ENCODE results near the gene HNRNPL.
A peak's percentile ranks its signal among the peaks of the same experiment; 100 is the strongest.
"Not testable (repeated sequence)": the region's sequence is repeated elsewhere in the genome, so short reads cannot be mapped to it uniquely, and the experiment has no call there.

The HNRNPL gene

GRCh38 chr19:38830039-38830733 is 19.6 kb downstream of the HNRNPL start:
- peak; percentile 58 for DNase-seq (ENCODE audit: low spot score)
- FAIRE-seq: peak; percentile 69

- DNase-seq (ENCODE audit: low spot score); FAIRE-seq: not testable (repeated sequence)
Observed at GRCh38 chr19:38829203-38829602, 20.6 kb downstream of the HNRNPL start.

- DNase-seq (ENCODE audit: low spot score) (no peak), FAIRE-seq (no peak)
Observed at GRCh38 chr19:38826856-38827551, 22.8 kb downstream of the HNRNPL start.

- DNase-seq (ENCODE audit: low spot score); FAIRE-seq: not testable (repeated sequence)
Observed at GRCh38 chr19:38825936-38826335, 23.9 kb downstream of the HNRNPL start.

DNA sequence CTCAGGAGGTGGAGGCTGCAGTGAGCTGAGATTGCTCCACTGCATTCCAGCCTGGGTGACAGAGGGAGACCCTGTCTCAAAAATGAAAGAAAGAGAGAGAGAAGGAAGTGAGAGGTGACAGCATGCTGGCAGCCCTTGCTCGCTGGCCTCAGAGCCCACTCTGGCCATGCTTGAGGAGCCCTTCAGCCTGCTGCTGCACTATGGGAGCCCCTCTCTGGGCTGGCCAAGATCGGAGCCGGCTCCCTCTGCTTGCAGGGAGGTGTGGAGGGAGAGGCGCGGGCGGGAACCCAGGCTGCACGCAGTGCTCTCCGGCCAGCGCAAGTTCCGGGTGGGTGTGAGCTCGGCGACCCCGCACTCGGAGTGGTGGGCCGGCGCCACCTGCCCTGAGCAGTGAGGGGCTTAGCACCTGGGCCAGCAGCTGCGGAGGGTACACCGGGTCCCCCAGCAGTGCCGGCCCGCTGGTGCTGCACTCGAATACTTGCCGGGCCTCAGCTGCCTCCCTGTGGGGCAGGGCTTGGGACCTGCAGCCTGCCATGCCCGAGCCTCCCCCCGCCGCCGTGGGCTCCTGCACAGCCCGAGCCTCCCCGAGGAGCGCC is 28.5 kb downstream of the HNRNPL start:
- not testable (repeated sequence) for FAIRE-seq

GRCh38 chr19:38819231-38819920 is 30.4 kb downstream of the HNRNPL start:
- DNase-seq (ENCODE audit: low spot score) (no peak), FAIRE-seq (no peak)

More for the DNA sequence above, 28.5 kb downstream of the HNRNPL start:
- DNase-seq (ENCODE audit: low spot score): not testable (repeated sequence)

DNA sequence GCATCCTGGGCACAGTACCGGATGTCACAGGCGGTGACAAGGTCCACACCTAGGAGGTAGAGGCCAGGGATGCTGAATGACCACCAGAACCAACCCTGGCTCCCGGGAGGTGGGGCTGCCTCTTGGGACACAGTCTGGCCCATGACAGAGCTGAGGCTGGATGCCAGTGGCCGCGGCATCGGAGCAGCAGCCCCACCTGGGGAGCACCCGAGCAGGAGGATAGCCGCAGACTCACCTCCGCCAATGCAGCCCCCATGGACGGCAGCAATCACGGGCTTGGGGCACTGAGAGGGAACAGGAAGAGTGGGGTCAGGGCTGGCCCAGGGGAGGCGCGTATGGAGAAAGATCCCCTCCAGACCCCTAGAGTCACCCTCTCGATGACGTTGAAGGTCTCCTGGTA is 32.7 kb downstream of the HNRNPL start:
- FAIRE-seq: no peak
- DNase-seq (ENCODE audit: low spot score): no peak

DNA sequence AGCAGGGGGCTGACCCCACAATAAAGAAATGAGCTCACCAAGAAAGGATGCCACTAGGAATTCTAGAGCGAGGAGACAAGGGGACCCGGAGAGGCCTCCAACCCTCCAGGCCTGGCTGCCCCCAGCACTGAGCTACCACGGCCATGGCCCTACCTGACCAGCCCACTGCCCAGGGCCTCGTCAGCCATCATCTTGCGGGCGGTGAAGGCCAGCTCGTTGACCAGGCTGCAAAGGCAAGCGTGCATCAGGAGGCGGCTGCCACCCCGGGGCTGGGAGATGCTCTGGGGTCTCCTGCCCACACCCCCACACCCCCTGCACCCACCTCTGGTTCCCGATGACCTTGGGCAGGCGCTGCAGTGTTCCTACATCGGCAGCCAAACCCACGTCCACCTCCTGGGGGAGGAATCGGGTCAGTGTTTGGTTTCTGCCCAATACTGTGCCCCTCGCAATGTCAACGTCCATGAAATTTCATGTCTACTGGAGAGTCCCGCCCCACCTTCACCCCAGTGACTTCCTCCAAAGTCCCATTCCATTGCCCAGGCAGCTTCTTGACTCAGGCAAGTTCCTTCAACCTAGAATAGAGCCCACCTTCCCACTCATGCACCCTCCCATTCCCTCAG is 33.5 kb downstream of the HNRNPL start:
- DNase-seq (ENCODE audit: low spot score): no peak
- no peak for FAIRE-seq

- FAIRE-seq (no peak), DNase-seq (ENCODE audit: low spot score) (no peak)
Observed at GRCh38 chr19:38815059-38816001, 34.5 kb downstream of the HNRNPL start.

GRCh38 chr19:38813932-38814331 is 35.9 kb downstream of the HNRNPL start:
- DNase-seq (ENCODE audit: low spot score); FAIRE-seq: not testable (repeated sequence)

DNA sequence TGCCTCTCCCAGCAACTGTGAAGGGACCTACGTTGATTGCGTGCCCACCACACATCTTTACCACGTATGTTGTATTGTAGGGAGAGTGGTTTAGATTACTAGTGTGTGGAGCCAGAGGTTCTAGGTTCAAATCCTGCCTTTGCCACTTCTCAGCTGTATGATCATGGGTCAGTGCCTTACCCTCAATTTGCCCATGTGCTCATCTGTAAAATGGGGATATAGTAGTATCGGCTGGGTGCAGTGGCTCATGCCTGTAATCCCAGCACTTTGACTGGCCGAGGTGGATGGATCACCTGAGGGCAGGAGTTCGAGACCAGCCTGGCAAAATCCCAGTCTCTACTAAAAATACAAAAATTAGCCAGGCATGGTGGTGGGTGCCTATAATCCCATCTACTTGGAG is 36.5 kb downstream of the HNRNPL start:
- DNase-seq (ENCODE audit: low spot score) (no peak), FAIRE-seq (no peak)

GRCh38 chr19:38812841-38813320 is 36.9 kb downstream of the HNRNPL start, which contains the start of gene LGALS4:
Gene LGALS4, minus strand, starts transcription at chr19:38812945. Its CDS starts 59 bp downstream, at chr19:38812886.
- FAIRE-seq: no peak
- no peak for DNase-seq (ENCODE audit: low spot score)

- DNase-seq (ENCODE audit: low spot score) (no peak), FAIRE-seq (no peak)
Observed at GRCh38 chr19:38812009-38812840, 37.6 kb downstream of the HNRNPL start.

DNA sequence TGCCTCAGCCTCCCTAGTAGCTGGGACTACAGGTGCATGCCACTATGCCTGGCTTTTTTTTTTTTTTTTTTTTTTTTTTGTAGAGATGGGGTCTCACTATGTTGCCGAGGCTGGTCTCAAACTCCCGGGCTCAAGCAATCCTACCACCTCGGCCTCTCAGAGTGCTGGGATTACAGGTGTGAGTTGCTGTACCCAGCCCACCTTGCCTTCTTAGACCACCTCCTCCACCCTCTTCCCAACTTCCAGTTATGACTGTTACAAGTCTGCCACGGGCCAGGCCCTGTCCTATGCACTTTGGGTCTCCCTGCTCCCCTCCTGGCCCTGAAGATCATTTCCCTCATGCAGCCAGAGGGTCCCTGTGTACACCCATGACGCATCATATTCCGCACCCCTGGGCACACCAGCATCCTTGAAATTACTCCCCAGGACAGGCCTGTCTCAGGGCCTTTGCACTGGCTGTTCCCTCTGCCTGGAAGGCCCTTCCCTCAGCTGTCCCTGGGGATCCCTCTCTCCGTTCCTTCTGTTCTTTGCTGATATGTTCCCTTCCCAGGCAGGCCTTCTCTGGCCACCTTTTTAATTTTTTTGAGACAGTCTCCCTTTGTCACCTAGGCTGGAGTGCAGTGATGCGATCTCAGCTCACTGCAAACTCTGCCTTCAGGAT is 40.1 kb downstream of the HNRNPL start:
- no peak for FAIRE-seq
- DNase-seq (ENCODE audit: low spot score): no peak

DNA sequence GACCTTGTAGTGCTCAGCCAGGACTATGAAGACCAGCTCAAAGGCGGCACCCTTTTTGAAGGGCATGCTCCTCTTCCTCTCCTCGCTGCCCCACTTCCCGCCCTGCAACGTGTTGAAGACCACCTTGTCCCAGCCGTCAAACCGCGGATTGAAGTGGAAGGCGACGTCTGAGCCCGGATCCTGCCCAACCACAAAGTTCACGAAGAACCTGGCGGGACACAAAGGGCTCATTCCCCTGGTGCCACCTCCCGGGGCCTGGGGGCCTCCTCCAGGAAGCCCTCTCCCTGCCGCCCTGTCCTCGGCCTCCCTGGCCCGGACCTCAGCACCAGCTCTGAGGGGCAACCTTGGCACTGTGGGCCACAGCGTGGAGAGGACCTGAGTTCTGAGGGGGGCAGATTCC is 41.0 kb downstream of the HNRNPL start:
- no peak for DNase-seq (ENCODE audit: low spot score)
- FAIRE-seq: no peak

DNA sequence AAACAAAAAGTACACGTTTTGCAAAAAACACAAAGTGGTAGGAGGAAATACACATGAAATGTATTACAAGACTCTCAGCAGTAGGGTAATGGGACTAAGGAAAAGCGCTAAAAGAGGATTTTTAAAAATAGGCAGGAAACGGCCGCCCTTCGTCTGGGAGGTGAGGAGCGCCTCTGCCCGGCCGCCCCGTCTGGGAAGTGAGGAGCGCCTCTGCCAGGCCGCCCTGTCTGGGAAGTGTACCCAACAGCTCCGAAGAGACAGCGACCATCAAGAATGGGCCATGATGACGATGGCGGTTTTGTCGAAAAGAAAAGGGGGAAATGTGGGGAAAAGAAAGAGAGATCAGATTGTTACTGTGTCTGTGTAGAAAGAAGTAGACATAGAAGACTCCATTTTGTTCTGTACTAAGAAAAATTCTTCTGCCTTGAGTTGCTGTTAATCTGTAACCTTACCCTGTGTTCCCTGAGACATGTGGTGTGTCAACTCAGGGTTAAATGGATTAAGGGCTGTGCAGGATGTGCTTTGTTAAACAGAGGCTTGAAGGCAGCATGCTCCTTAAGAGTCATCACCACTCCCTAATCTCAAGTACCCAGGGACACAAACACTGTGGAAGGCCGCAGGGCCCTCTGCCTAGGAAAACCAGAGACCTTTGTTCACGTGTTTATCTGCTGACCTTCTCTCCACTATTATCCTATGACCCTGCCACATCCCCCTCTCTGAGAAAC is 42.2 kb downstream of the HNRNPL start:
- peak; percentile 72 for FAIRE-seq
- DNase-seq (ENCODE audit: low spot score): peak; percentile 60

- no peak for FAIRE-seq
- DNase-seq (ENCODE audit: low spot score): no peak
Observed at GRCh38 chr19:38806371-38806770, 43.4 kb downstream of the HNRNPL start.

- FAIRE-seq (no peak), DNase-seq (ENCODE audit: low spot score) (no peak)
Observed at GRCh38 chr19:38805180-38805579, 44.6 kb downstream of the HNRNPL start.
